ENCODE results near the gene DDT.
"Not testable (repeated sequence)": the region's sequence is repeated elsewhere in the genome, so short reads cannot be mapped to it uniquely, and the experiment has no call there.

The DDT gene

DNA sequence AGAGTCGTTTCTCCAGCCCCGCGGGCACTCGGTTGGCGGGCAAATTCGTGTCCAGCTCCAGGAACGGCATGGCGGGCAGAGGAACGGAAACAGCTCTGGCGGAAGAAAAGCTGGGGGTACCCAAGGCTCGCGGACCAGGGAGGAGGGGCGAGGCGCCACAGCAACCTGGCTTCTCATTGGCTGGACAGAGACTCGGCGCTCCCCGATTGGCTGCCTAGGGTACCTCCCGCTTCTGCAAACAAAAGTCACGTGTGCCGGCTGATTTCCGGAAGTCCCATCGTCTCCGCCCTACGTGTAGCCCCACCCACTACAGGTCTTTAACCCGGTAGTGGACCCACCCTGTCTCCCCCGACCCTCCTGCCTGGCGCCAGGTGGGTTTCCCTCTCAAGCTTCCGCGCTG, at the start of gene DDT:
Gene DDT, minus strand, starts transcription at position 97 of the 400 bp plus-strand sequence. Its CDS starts 27 bp downstream, at position 70.
- H3K4me3 ChIP-seq (ENCODE audit: low read length); DNase-seq (ENCODE audit: low read depth): not testable (repeated sequence)

DNA sequence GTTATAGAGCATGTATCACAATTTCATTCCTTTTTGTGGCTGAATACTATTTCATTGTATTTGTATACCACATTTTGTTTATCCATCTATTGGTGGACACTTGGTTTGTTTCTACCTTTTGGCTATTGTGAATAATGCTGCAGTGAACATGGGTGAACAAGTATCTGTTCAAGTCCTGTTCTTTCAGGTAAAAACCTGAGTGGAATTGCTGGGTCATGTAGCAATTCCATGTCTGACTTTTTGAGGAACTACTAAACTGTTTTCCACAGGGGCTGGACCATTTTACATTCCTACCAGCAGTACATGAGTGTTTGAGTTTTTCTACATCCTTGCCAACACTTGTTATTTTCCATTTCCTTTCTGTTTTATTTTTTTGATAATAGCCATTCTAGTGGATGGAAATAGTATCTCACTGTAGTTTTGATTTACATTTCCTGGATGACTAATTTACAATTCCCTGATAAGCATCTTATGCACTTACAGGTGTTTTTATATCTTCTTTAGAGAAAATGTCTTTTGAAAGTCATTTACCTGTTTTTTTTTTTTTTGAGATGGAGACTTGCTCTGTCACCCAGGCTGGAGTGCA, 49.1 kb upstream of the DDT start:
- TF ChIP-seq, protein P1, sequence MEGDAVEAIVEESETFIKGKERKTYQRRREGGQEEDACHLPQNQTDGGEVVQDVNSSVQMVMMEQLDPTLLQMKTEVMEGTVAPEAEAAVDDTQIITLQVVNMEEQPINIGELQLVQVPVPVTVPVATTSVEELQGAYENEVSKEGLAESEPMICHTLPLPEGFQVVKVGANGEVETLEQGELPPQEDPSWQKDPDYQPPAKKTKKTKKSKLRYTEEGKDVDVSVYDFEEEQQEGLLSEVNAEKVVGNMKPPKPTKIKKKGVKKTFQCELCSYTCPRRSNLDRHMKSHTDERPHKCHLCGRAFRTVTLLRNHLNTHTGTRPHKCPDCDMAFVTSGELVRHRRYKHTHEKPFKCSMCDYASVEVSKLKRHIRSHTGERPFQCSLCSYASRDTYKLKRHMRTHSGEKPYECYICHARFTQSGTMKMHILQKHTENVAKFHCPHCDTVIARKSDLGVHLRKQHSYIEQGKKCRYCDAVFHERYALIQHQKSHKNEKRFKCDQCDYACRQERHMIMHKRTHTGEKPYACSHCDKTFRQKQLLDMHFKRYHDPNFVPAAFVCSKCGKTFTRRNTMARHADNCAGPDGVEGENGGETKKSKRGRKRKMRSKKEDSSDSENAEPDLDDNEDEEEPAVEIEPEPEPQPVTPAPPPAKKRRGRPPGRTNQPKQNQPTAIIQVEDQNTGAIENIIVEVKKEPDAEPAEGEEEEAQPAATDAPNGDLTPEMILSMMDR (conservative IDR thresholded peaks at IDR 0.05; ENCODE audit: low read depth, low read length), result no peak
- H3K4me3 ChIP-seq (ENCODE audit: low read length), result no peak overlapping the region
- DNase-seq (ENCODE audit: low read depth), result no peak

DNA sequence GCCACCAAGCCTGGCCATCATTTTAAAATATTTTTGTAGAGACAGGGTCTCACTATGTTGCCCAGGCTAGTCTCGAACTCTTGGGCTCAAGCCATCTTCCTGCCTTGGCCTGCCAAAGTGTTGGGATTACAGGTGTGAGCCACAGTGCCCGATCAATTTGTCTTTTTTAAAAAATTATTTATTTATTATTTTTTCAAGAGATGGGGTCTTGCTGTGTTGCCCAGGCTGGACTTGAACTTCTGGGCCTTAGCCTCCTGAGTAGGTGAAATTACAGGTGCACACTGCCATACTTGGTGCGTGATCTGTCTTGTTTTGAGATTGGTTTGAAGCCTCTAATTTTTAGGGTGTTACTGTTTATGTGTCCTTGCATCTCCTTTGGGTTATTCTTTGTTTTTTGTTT, 47.1 kb upstream of the DDT start:
- no peak for DNase-seq (ENCODE audit: low read depth)
- no peak overlapping the region for H3K4me3 ChIP-seq (ENCODE audit: low read length)
- TF ChIP-seq, protein P1 (conservative IDR thresholded peaks at IDR 0.05; ENCODE audit: low read depth, low read length), result no peak

DNA sequence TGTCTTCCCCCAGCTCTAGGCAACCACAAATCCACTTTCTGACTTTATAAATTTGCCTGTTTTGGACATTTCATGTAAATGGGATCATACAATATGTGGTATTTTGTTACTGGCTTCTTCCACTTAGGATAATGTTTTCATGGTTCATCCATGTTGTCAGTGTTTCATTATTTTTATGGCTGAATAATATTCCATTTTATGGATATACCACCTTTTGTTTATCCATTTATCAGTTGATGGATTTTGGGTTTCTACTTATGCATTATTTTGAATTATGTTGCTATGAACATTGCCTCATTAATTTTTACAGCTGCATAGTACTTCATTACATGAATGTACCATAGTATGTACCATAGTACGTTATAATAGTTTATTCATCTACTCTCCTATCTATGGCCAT, 41.9 kb upstream of the DDT start:
- TF ChIP-seq, protein P1 (conservative IDR thresholded peaks at IDR 0.05; ENCODE audit: low read depth, low read length), result no peak
- no peak overlapping the region for H3K4me3 ChIP-seq (ENCODE audit: low read length)
- no peak for DNase-seq (ENCODE audit: low read depth)

DNA sequence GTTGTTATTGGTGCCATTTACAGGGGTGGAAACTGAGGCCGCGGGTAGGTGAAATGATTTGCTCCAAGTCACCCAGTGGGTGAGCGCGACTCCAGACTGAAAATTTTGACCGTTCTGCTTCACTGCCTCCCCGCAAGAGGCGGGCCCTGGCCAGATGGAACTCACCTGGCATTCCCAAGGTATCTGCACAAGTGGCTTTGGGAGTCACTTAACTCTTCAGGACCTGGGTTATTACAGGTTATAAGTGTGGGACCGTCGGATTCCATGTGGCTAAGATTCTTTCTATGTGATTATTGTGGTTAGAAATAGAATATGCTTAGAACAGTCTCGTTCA, 37.5 kb upstream of the DDT start:
- TF ChIP-seq, protein P1 (conservative IDR thresholded peaks at IDR 0.05; ENCODE audit: low read depth, low read length), result no peak
- peak overlapping the region; percentile 96 for H3K4me3 ChIP-seq (ENCODE audit: low read length)
- DNase-seq (ENCODE audit: low read depth), result no peak

DNA sequence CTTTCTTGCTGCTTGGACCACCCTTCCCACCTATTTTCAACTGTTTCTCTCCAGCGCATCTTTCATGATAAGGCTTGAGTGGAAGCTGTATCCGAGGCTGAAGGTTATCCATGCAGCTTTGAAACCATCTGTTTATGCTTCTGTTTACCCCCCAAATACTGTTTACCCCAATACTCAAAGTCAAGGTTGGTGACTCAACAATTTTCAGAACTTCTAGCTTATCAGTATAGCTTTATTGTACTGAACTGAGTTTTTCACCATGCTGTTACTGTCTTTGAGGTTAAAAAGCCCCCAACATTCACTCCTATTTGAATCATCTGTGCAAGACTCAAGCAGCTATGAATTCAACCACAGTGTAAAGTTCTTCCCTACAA, 35.8 kb upstream of the DDT start:
- no peak for DNase-seq (ENCODE audit: low read depth)
- H3K4me3 ChIP-seq (ENCODE audit: low read length), result no peak overlapping the region
- TF ChIP-seq, protein P1 (conservative IDR thresholded peaks at IDR 0.05; ENCODE audit: low read depth, low read length), result no peak

DNA sequence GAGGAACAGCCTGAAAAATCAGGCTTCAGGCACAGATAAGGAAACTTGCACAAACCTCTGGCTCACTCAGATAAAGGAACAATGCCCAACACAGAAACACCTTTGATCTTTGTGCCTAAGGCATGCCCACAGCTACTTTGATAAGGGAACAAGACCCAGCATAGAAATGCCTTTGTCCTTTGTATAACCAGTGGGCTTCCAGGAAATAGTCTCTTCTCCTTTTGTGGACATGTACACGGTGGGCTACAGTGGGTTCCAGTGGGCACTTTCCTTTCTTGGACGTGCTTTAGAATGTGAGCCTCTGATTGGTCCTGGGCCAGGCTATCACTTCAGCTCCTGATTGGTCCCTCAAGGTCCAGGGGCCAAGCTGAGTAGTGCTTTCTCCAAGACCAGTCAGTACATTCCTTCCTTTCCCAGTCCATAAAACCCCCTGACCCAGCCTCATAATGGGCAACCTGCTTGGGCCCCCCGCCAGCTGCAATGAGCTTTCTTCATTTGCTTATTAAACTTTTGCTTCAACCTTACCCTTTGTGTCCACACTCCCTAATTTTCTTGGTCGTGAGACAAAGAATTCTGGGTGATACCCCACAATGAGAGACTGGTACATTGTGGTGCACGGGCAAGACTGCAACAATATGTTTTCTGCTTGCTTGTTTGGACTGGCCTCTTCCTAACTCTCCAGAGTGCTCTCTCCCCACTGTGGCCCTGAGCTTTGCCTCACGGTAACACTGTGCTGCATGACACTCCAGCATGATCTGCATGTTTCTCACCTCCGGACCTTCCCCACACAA, 35.2 kb upstream of the DDT start:
- H3K4me3 ChIP-seq (ENCODE audit: low read length), result no peak overlapping the region
- no peak for DNase-seq (ENCODE audit: low read depth)
- TF ChIP-seq, protein P1 (conservative IDR thresholded peaks at IDR 0.05; ENCODE audit: low read depth, low read length), result no peak

Data from retinal pigment epithelial cell (primary cell).